GM06990 (cell line): ENCODE data around the gene CNTNAP2.

Experiments used
- DNase-seq: peaks from one replicate; pipeline ENCODE4 v3.0.0-alpha.2; 2011; ENCODE audit not compliant: insufficient read length; ENCODE audit errors: extremely low read depth
- H3K27me3 ChIP-seq: replicated peaks from 2 replicates; pipeline ENCODE4 v1.6.0; 2011; ENCODE audit warnings: low read length; ENCODE audit not compliant: control insufficient read depth, insufficient read depth
- H3K36me3 ChIP-seq: 2 replicates; pipeline ENCODE4 v1.5.1; 2011; ENCODE audit warnings: low read length; ENCODE audit not compliant: control insufficient read depth, insufficient read depth
- H3K4me3 ChIP-seq: replicated peaks from 2 replicates; pipeline ENCODE4 v1.5.1; 2011; ENCODE audit warnings: low read depth, mild to moderate bottlenecking, control low read depth, low read length
- CTCF ChIP-seq: IDR thresholded peaks from 2 replicates; pipeline ENCODE4 v1.5.1; 2011; ENCODE audit warnings: low read length, control low read depth, mild to moderate bottlenecking, inconsistent platforms; ENCODE audit not compliant: insufficient read depth, poor library complexity, severe bottlenecking

The CNTNAP2 gene

GRCh38 chr7:146591976-146592375, 475.4 kb downstream of the CNTNAP2 start:
- Histone ChIP-seq H3K36me3 (no peaks in the 10 kb centered on the region), H3K4me3 (no peak overlapping the region), H3K27me3 (no peaks in the 10 kb centered on the region)
- no peak for TF ChIP-seq CTCF
- DNase-seq, result no peak

- H3K36me3 ChIP-seq, result no peaks in the 10 kb centered on the region
- no peak for DNase-seq
- no peaks in the 10 kb centered on the region for H3K27me3 ChIP-seq
- no peak for TF ChIP-seq CTCF
- no peak overlapping the region for H3K4me3 ChIP-seq
Measured at GRCh38 chr7:146606628-146607027, 490.0 kb downstream of the CNTNAP2 start.

- Histone ChIP-seq H3K36me3 (no peaks in the 10 kb centered on the region), H3K4me3 (no peak overlapping the region), H3K27me3 (no peaks in the 10 kb centered on the region)
- TF ChIP-seq CTCF, result no peak
- DNase-seq, result no peak
Measured at GRCh38 chr7:146619641-146620040, 503.0 kb downstream of the CNTNAP2 start.

- no peak for DNase-seq
Measured at GRCh38 chr7:146626912-146627311, 510.3 kb downstream of the CNTNAP2 start.

GRCh38 chr7:146635205-146636032, 518.8 kb downstream of the CNTNAP2 start:
- TF ChIP-seq CTCF, result no peak
- no peak for DNase-seq
- Histone ChIP-seq H3K27me3 (no peaks in the 10 kb centered on the region), H3K36me3 (no peaks in the 10 kb centered on the region), H3K4me3 (no peak overlapping the region)

More at GRCh38 chr7:146626912-146627311, 510.3 kb downstream of the CNTNAP2 start:
- H3K27me3 ChIP-seq, result no peaks in the 10 kb centered on the region
- H3K4me3 ChIP-seq, result no peak overlapping the region
- no peaks in the 10 kb centered on the region for H3K36me3 ChIP-seq
- TF ChIP-seq CTCF, result no peak
